GM12874 (cell line): Measurements from ENCODE around the gene EPHA7.

ENCODE experiments used
- TF ChIP-seq, protein P1 (sequence below): IDR thresholded peaks from 2 replicates; pipeline ENCODE4 v1.5.1; 2011; ENCODE audit warnings: low read depth, mild to moderate bottlenecking, control low read depth, low read length, moderate library complexity; ENCODE audit not compliant: insufficient read depth

Gene EPHA7

DNA sequence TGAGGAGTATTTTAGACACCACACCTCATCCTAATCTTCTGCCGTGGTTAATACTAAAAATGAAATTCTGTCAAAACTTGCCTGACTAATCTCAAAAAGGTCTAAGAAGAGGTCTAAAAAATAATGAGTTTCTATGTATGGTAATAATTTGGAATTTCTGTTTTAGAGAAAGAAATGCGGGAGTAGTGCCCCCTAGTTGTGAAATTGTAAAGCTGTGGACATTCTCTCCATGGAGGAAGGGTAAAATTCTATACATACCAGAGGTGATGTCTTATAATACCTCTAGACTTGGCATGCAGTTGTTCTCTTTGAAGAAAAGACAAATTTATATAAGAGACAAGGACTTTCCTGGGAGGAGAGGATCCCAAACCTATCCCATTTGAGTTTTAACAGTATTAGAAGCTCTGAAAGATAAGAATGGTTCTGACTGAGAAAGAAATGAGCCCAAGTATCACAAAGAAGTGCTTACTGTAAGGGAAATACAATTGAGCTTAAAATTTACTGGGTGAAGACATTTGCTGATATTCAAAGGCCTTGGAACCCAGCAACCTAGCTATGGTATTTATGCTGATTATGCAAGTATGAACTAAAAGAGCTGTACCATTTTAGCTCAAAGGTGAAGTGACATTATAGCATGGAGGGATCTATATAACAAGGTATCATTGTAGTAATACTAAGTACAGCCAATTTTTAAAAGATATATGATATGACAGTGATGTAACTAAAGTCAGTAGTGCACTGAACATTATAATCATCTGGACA, 5.1 kb upstream of the EPHA7 start:
- TF ChIP-seq, protein P1, sequence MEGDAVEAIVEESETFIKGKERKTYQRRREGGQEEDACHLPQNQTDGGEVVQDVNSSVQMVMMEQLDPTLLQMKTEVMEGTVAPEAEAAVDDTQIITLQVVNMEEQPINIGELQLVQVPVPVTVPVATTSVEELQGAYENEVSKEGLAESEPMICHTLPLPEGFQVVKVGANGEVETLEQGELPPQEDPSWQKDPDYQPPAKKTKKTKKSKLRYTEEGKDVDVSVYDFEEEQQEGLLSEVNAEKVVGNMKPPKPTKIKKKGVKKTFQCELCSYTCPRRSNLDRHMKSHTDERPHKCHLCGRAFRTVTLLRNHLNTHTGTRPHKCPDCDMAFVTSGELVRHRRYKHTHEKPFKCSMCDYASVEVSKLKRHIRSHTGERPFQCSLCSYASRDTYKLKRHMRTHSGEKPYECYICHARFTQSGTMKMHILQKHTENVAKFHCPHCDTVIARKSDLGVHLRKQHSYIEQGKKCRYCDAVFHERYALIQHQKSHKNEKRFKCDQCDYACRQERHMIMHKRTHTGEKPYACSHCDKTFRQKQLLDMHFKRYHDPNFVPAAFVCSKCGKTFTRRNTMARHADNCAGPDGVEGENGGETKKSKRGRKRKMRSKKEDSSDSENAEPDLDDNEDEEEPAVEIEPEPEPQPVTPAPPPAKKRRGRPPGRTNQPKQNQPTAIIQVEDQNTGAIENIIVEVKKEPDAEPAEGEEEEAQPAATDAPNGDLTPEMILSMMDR, result peak; percentile 32; the same call in 1 of the 2 replicates

DNA sequence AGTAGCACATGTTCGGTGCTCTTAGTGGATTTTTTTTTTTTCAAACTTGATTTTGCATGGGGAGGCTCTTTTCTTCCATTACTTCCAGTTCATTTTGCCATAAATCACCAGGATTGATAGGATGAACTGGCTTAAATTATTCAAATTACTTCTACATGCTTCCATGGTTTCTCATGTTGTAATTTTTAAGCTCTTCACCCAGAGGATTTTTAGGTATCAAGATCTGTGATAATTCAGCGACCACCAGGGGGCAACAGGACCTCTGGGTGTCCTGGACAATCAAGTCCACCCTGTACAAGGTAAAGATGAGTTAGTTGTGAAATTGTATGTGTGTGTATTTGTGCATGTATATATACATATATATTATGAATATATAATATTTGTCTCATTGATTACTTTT, 4.2 kb upstream of the EPHA7 start:
- TF ChIP-seq, protein P1, result peak; percentile 50; the same call in 1 of the 2 replicates

DNA sequence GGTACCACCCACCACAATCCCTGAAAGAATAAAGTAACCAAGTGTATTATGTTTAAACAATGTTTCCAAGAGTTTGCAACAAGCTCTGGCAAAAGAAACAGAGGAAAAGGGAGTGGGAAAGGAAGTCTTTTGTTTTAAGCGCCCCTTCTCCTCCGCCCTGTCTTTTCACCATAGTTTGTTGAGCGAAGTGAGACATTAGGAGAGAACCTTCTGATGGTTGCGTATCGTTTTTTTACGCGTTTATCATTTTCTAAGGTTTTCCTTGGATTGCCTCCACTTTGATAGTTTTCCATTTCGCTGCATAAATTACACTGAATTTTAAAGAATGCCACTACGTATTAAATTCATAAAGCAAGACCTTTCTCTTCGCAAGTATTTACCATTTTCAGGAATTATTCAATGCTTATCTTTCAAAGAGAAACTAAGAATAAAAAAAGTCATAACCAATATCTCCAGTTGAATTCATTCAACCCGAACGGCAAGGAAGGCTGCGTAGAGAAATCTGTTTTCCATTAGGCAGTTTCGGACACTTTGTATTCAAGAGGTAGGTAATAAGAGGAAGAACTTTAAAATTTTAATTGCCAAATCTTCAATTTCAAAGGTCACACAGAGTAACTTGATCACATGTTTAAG, 920 bp upstream of the EPHA7 start:
- TF ChIP-seq, protein P1, result no peak

DNA sequence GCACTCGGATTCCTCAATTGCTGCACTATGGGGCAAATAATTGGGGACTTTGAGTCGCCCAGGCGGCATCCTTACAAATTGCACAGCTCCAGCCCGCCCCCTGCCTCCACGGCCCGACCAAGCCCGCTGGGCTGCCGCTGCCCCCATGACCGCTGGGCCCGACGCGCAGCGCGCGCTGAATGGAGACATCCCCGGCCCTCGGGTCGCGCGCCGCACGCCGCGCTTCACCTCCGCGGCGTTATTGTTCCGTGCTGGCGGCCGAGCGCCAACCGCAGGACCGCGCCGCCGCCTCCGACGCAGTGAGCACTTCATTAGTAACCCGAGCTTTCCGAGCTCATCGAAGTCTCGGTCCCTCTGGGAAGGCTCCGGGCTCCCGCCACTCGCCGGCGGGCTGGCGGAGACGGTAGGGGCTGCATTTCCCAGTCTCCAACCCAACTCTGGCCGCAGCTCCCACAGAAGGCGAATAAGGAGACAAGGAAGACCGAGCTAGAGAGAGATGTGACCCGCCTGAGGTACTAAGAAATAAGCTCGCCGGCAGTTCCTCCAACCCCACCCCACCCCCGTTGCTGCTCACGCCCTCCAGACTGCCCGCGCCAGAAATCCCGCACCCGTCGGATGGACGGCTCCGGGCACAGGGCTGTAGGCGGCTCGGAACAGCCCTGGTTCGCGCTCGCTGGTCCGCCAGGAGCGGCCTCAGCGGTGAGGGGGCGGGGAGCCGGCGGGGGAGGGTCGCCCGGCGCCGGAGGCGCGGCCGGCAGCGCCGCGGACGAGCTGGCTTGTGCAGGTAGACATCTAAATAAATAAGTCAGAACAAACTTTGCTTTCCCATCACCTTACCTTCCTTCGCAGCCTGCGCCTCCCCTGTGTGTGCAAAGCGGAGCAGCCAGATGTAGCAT, 703 bp downstream of the EPHA7 start:
- TF ChIP-seq, protein P1, result no peak

DNA sequence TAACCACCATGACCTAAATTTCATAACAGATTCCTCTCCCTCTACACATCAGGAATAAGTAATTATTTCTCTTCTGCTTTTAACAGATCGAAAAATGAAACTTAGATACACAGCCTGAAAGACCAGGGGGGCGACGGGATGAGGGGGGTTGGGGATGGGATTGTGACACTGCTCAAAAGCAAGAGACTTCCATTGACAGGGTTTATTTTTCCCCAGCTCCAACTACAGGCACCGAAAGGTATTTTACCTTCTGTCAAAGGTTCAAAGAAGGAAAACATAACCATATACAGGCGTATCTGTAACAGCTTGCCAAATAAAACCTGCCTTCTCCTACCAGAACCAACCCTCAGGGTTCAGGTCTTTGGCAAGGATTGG, 1.3 kb downstream of the EPHA7 start:
- TF ChIP-seq, protein P1, result no peak

DNA sequence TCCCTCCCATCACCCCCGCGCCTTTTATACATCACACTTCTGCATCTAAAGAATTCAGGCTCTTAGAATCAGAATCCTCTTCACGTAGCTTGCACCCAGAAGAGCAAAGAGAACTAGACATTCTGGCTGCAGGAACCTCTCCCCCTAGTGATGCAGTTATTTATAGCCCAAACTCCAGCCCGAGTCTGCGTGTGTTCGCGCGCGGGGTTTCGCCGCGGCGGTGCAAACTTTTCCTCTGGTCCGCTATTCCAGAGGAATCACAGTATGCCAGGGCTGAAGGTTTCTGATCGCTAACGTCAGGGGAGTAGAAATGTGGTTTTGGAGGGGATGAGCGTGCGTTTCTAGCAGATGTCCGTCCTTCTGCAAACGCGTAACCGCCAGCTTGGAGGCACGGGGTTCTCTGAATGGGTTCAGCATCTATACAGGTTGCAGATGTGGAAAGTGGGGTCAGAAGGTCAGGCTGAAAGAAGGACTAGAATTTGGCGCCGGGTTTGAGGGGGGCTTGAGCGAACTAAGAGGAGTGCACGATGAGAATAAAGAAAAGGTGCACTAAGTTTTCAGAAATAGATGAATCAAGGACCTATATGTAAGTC, 1.8 kb downstream of the EPHA7 start:
- TF ChIP-seq, protein P1, result no peak
